Upper lobe of right lung (tissue), 1 donor: Measurements from ENCODE around the gene DNAJB14. TPM values are rescaled to one million over a fixed set of nuclear protein-coding genes. Genes with fewer than 3 reads are reported as not detected.

ENCODE experiments used
- ATAC-seq: fragments of 200-7000 bp; cut with Tn5 transposase; one replicate; pipeline ENCODE4 v1.9.1; 2020; ENCODE audit warnings: mild to moderate bottlenecking, moderate library complexity
- DNase-seq: peaks from one replicate; pipeline ENCODE4 v3.0.0-alpha.2; 2020
- H3K27ac ChIP-seq: fragments of 200-600 bp; one replicate; pipeline ENCODE4 v1.8.0; 2022
- H3K27me3 ChIP-seq: fragments of 200-600 bp; one replicate; pipeline ENCODE4 v1.8.0; 2022; ENCODE audit warnings: mild to moderate bottlenecking
- H3K36me3 ChIP-seq: fragments of 200-600 bp; one replicate; pipeline ENCODE4 v1.8.0; 2022
- H3K4me1 ChIP-seq: fragments of 200-600 bp; one replicate; pipeline ENCODE4 v1.8.0; 2022
- H3K4me3 ChIP-seq: fragments of 200-600 bp; one replicate; pipeline ENCODE4 v1.8.0; 2022; ENCODE audit warnings: mild to moderate bottlenecking
- H3K9me3 ChIP-seq: fragments of 200-600 bp; one replicate; pipeline ENCODE4 v1.8.0; 2022
- intact Hi-C: fragments of 100-400 bp; cut with DNase I; formaldehyde crosslinking; loops from one replicate; pipeline ENCODE4 v1.11.0; 2022
- total RNA-seq: library from RNA; stranded (reverse); fragmentation: NEBNext Ultra II Directional; extraction: Animal tissue kit (Norgen Biotek cat#: 25700); gene quantifications from one replicate; pipeline ENCODE4 v1.2.1, GENCODE V29; 2021
- TF ChIP-seq, protein P1 (sequence below): fragments of 200-600 bp; IDR thresholded peaks from one replicate; pipeline ENCODE4 v1.8.0; 2022; ENCODE audit warnings: antibody characterized with exemption
- donor health status: DM: no; HTN: yes; CAD: no; lungs with severe emphysema.

Gene DNAJB14
- total RNA-seq, 1 donor from 2014 or later, result 61.7 TPM

DNA sequence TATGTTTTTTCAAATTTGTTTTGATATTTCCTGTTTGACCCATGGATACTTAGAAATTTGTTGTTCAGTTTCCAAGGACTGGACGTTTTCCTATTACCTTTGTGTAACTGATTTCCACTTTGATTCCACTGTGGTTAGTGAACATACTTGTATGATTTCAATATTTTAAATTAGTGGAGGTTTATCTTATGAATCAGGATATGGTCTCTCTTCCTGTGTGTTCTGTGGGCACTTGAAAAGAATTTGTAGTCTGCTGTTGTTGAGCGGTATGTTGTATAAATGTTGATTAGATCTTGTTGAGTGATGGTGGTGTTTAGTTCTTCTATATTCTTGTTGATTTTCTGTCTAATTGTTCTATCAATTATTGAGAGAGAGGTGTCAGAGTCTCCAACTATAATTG, 31.0 kb downstream of the DNAJB14 start:
- Histone ChIP-seq H3K4me1 (no peaks in the 10 kb centered on the region), H3K9me3 (no peaks in the 10 kb centered on the region), H3K27me3 (no peaks in the 10 kb centered on the region), H3K36me3 (peaks cover 29% of the 10 kb centered on the region), H3K4me3 (no peak overlapping the region), H3K27ac (no peak overlapping the region)
- intact Hi-C loops, result no loop called here
- ATAC-seq (no peak), DNase-seq (no peak)
- TF ChIP-seq, protein P1, sequence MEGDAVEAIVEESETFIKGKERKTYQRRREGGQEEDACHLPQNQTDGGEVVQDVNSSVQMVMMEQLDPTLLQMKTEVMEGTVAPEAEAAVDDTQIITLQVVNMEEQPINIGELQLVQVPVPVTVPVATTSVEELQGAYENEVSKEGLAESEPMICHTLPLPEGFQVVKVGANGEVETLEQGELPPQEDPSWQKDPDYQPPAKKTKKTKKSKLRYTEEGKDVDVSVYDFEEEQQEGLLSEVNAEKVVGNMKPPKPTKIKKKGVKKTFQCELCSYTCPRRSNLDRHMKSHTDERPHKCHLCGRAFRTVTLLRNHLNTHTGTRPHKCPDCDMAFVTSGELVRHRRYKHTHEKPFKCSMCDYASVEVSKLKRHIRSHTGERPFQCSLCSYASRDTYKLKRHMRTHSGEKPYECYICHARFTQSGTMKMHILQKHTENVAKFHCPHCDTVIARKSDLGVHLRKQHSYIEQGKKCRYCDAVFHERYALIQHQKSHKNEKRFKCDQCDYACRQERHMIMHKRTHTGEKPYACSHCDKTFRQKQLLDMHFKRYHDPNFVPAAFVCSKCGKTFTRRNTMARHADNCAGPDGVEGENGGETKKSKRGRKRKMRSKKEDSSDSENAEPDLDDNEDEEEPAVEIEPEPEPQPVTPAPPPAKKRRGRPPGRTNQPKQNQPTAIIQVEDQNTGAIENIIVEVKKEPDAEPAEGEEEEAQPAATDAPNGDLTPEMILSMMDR, result no peak

DNA sequence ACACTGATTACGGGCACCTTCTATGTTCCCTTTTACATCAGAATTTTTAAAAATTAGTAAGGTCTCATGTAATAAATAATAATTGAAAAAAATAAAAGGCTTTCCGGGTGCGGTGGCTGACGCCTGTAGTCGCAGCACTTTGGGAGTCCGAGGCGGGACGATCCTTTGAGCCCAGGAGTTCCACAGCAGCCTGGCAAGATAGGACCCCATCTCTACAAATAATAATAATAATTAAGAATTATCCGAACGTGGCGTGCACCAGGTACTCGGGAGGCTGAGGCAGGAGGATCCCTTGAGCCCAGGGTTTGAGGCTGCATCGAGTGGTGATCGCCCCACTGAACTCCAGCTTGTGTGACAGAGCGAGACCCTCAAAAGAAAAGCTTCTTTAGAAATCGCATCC, 51.4 kb downstream of the DNAJB14 start:
- intact Hi-C loops, result no loop called here
- ATAC-seq (no peak), DNase-seq (no peak)
- Histone ChIP-seq H3K27me3 (no peaks in the 10 kb centered on the region), H3K9me3 (no peaks in the 10 kb centered on the region), H3K27ac (peak overlapping the region; percentile 72), H3K4me3 (peak overlapping the region; percentile 81), H3K36me3 (peaks cover 19% of the 10 kb centered on the region), H3K4me1 (peaks cover 16% of the 10 kb centered on the region)
- TF ChIP-seq, protein P1, result no peak

DNA sequence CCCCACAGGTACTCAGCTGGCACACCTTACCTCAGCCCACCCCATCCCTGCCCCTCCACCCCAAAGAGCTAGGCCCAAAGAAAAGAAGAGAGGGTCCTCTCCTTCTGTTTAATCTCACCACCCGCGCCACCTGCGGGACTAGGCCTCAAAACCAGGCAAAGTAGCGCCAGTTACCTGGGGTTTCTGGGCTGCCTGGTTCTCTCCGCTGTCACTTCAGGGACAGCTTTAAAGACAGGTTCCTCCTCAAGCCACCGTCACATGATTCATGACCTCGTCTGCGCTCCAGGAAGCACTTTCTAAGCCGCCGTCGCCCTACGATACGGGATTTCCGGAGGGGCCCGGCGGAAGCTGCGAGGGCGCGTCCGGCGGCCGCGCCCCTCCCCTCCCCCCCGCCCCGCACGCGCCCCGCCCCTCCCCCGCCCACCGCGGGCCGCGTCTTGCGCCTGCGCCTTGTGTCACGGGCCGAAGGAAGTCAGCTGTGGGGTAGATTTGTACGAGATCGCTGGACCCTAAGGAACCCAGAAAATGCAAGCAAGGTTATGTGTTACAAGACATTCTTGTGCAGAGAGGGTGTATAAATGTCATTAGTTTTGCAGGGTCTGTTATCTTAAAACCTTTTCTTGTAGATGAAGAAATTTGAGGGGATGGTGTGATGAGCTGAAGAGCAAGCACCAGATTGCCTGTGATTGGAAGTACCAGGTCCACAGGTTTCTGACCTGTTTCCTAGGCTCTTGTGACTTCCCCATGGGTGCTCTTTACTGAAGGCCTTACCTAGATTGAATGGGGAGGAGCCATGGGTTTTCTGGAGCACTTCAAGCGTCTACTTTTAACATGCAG, 52.0 kb downstream of the DNAJB14 start, which contains the start of gene LAMTOR3:
LAMTOR3 (minus strand) TSS at position 267 of the 837 bp plus-strand sequence. CDS start 464 bp downstream, outside the sequence.
- ATAC-seq (peak; percentile 100), DNase-seq (peak; percentile 95)
- no peaks in the 10 kb centered on the region for H3K27me3 ChIP-seq
- H3K36me3 ChIP-seq, result peaks cover 13% of the 10 kb centered on the region
- peak within 1 kb of the TSS; percentile 89 for H3K27ac ChIP-seq
- peaks cover 16% of the 10 kb centered on the region for H3K4me1 ChIP-seq
- H3K4me3 ChIP-seq, result peak within 1 kb of the TSS; percentile 81
- intact Hi-C loops, result no loop called here
- no peaks in the 10 kb centered on the region for H3K9me3 ChIP-seq
- TF ChIP-seq, protein P1, result no peak

DNA sequence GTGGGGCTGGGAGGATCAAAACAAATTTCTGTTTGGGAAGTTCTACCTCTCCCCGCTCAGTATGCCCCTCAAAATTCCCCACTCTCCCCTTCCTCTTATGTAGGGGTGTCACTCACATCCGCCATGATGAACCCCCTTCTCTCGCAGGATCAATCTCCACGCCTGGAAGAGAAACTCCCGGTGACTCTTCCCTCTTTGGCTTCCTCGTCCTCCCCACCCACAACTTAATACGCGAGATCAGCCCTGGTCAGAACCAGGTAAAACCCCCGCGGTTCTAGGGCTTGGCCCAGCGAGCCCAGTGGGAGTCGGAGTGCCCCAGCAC, 52.6 kb downstream of the DNAJB14 start:
- Histone ChIP-seq H3K4me1 (peaks cover 16% of the 10 kb centered on the region), H3K27me3 (no peaks in the 10 kb centered on the region), H3K9me3 (no peaks in the 10 kb centered on the region), H3K4me3 (peak overlapping the region; percentile 81), H3K27ac (peak overlapping the region; percentile 89), H3K36me3 (peaks cover 13% of the 10 kb centered on the region)
- no peak for DNase-seq
- no peak for ATAC-seq
- TF ChIP-seq, protein P1, result no peak
- intact Hi-C loops, result no loop called here

DNA sequence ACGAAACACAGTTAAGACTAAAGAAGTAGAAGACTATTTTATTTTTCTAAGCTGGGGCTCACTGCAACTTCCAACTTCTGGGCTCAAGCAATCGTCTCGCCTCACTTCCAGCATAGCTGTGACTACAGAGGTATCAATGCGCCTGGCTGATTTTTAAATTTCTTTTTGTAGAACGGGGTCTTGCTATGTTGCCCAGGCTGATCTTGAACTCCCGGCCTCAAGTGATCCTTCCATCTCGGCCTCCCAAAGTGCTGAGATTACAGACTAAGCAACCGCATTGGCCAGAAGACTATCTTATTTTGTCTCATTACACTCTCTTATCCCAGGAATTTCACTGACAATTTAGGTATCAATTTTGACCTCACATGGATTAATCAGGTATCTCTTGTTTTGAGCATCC, 53.4 kb downstream of the DNAJB14 start:
- H3K4me1 ChIP-seq, result peaks cover 16% of the 10 kb centered on the region
- ATAC-seq (no peak), DNase-seq (no peak)
- peak overlapping the region; percentile 81 for H3K4me3 ChIP-seq
- peaks cover 10% of the 10 kb centered on the region for H3K36me3 ChIP-seq
- H3K27me3 ChIP-seq, result no peaks in the 10 kb centered on the region
- intact Hi-C loops, result no loop called here
- no peak overlapping the region for H3K27ac ChIP-seq
- TF ChIP-seq, protein P1, result no peak
- H3K9me3 ChIP-seq, result no peaks in the 10 kb centered on the region
